ENCODE data around the gene IQCN.

The IQCN gene

DNA sequence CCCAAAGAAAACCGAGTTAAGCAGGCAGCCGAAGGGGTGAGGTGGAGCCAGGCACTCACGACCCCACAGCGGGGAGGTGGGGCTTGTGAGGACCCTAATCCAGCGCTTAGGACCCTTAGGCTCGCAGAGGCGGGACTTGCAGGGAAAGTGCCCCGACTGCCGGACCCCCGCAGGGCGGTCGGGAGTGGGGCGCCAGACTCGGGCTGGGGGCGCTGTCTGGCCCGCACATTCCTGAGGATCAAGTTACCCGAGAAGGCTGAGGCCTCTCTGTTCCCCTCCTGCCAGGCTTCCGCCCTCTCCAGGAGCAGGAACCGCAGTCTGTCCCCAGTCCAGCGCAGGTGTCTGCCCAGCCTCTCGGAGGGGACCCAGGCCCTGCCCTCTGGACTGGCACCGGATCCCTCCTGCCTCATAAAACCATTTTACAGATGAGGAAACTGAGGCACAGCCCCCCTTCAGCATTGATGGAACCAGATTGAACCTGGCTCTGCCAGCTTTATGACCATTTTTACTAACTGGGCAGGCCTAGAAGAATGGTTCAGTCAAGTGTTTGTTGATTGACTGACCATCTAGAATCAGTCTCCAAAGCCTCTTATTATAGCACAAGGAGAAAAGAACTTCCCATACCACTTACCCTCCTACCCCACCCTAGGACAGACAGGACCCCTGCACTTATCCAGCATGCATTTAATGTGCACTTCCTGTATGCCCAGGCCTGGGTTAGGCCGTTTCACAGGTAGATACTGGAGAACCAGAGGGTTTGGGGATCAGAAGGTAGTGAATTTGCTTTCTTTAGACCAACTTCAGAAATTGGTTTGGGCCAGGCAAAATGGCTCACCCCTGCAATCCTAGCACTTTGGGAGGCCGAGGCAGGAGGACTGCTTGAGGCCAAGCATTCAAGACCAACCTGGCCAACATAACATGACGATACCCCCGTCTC lies 13.9 kb upstream of the IQCN start:
- DNase-seq (ENCODE audit: low spot score): no peak

DNA sequence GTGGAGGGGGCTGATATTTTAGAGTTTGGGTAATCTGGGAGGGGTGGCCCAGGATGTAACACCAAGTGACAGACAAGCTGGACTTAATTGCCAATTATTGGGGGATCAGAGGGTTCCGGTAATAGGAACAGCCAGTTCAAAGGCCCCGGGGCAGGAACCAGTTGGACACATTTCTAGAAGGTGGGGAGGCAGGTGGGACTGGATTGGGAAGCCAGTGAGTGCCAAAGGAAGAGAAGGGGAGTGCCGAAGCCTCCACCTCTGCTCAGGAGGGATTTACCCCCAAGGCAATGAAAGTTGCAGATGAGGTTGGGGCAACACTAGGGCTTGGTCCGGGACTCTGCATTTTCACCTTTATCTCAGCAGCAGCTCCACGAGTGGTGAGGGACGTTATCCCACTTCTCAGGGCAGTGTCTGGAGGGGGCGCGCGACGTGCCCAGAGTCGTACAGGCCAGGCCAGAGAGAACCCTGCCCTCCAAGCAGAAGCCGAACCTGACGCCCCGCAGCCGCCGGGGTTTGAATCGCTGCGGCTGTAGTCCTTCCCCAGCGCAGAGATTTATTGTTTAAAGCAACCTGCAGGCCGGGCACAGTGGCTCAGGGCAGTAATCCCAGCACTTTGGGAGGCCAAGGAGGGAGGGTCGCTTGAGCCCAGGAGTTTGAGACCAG lies 12.9 kb upstream of the IQCN start:
- no peak for DNase-seq (ENCODE audit: low spot score)

DNA sequence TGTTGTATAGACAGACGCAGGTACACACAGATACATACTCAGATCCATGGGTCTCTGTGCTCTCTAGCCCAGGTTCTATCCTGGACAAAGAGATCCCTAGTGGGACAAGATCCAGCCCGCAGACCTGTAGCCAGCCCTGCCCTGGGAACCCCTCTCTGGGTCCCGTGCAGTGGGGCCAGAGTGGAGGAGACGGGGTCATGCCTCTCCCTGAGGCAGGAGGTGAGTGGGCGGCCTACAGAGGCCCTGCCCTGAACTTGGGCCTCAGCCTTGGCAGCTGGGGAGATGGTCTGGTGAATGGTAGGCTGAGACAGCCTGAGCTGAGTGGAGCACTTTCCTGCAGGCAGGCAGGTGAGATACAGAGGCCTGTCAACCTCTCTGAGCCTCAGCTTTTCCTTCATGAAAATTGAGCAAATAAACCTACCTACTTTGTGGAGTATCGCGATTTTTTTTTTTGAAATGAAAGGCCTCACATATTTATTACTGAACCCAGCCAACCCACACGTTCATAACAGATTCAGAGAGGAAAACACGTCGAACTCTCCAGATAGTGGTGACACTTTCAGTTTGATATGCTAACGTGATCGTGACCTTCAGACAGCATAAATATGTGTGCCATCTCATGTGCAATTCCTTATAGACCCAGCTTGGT lies 10.6 kb upstream of the IQCN start:
- DNase-seq (ENCODE audit: low spot score): no peak

DNA sequence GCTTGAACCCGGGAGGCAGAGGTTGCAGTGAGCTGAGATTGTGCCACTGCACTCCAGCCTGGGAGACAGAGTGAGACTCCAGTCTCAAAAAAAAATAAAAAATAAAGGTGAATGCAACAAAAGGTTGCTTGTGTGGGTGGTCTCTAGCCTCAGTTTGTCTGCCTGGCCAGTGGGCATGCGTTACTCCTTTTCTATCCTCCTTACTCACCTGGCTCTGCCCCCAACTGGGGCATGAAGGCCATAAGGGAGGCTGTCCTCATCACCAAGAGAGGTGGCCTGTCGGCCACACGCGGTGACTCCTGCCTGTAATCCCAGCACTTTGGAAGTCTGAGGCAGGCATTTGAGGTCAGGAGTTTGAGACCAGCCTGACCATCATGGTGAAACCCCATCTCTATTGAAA lies 9.1 kb upstream of the IQCN start:
- DNase-seq (ENCODE audit: low spot score): no peak

DNA sequence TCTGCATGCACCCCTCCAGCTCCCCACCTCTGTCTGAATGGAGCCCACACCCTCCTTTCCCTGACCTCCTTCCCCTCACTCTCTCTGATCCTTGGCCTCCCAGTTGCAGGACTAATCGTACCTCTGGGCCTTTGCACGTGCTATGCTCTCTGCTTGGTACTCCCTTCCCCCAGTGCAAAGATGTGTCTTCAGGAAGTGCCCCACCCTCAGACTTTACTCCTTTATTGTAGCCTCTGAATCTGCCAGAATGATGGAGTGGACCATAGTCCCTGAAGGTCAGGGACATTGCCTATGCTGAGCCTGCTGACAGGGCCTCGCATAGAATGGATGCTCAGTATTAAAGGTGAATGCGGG lies 8.5 kb upstream of the IQCN start:
- no peak for DNase-seq (ENCODE audit: low spot score)

DNA sequence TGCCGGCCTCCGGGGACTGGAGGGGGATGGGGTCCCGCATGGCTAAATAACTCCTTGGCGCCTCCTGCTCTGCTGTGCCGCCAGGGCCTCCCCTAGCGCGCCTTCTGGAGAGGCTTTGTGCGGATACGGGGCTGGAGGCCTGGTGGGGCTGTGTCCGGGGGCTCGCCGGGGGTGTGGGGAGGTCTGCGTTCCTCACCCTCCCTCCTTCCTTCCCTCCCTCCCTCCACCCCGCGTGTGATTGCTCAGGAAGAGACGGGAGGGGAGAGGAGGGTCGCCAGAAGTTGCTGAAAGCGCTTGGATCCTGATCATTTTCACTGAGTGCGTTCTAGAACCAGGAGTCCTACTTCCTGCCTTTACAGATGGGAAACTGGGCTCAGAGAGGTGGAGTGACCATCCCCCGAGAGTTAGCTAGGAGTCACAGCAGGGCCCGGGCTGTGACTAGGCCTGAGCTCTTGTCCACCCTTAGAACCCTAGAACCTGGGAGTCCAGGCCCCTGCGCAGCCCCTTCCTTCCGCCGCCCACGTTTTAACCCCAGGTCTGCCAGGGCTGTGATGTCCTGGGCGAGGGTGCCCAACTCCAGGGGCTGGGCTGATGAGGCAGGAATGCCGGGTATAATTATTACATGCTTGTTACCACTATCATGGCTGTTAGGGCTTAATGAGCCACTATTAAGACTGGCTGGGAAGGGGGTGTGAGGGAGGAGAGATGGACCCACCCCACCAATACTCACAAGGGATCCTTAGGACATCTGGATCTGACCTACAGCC lies 8.0 kb upstream of the IQCN start:
- no peak for DNase-seq (ENCODE audit: low spot score)

DNA sequence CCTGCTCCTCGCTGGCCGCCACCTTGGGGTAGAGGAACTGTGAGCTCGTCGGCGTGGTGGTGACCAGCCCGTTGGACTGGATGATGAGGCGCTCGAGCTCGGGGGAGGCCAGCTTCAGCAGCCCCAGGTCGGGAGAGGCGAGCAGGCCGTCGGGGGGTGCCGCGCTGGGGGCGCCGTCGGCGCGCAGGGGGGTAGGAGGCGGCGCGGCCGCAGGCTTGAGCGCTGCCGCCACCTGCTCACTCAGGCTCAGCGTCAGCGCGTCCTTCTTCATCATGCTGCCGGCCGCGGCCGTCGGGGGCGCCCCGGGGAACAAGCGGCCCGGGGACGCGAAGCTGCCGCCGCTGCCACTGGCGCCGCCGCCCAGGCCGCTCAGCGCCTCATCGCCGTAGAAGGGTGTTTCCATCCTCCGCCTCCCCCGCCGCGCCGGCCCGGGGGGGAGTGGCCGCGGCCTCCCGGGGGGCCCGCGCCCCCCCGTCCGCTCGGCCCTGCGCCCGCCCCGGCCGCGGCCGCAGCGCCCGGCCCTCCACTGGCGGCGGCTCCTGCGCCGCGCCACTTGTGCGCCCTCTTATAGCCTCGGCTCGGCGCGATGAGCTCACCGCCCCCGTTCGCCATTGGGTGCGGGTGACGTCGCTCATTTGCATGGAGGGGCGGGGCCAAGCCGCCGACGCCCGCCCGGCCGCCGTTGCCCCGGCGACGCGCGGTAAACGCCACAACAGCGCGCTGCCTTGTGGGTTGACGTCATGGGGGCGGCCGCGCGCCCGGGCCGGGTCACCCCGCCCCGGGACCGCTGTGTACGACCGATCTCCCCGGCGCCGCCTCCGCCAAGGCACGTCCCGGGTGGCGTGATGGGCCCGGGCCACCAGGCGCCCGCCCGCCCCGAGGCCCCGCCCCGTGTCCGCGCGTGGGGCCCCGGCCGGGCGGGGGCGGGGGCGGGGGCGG lies 7.1 kb upstream of the IQCN start, which contains the start of gene JUND:
JUND (minus strand) TSS at position 541 of the 939 bp plus-strand sequence; CDS start at position 403, 138 bp downstream.
- DNase-seq (ENCODE audit: low spot score): peak; percentile 96

DNA sequence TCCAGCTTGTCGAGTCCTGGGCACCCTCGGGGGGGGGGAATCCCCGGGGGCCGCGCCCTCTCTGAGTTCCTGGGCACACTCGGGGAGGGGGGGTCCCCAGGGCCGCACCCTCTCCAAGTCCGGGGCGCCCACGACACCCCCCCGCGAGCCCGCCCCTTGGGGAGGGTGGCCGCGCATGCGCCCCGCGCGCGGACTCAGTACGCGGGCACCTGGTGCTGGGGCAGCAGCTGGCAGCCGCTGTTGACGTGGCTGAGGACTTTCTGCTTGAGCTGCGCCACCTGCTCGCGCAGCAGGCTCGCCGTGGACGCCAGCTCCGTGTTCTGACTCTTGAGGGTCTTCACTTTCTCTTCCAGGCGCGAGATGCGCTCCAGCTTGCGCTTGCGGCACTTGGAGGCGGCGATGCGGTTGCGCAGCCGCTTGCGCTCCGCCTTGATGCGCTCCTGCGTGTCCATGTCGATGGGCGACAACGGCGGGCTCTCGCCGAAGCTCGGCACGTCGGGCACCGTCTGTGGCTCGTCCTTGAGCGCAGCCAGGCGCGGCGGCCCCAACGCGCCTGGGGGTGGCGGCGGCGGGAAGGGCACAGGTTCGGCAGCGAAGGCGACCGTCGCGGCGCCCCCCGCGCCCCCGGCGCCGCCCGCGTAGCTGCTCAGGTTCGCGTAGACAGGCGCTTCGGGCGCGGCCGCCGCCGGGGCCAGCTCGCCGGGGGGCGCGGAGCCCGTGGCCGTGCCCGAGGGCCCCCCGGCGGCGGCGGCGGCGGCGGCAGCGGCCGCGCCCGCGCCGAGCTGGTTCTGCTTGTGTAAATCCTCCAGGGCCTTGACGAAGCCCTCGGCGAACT lies 6.2 kb upstream of the IQCN start:
- DNase-seq (ENCODE audit: low spot score): peak; percentile 91

DNA sequence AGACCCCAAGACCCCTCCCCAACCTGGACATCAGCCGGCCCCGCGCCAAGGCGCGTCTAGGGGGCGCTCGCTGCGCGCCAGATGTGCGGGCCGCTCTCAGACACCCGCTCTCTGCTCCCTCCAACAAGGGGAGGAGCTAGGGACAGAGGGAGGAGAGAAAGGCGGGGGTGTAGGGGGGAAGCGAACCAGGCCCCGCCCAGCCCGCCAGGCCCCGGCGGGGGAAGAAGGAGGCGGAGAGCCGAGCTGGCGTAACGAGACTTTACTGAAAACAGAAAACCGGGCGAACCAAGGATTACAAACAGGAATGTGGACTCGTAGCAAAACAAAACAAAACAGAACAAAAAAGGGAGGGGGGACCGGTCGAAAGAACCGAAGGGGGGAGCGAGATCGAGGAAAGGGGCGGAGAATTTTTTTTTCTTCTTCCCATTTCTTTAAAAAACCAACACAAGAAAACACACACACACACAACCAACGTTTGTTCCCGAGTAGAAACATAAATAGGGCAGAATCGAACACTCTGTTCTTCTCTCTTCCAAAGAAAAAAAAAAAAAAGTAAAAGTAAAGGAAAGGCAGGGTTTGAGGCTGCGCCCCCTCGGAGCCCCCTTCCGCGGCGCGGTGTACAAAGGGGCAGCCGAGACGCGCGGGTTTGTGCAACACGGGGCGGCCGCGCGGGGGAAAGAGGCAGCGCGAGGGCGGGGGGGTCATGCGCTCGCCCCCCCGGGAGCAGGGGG lies 5.4 kb upstream of the IQCN start:
- DNase-seq (ENCODE audit: low spot score): peak; percentile 93

DNA sequence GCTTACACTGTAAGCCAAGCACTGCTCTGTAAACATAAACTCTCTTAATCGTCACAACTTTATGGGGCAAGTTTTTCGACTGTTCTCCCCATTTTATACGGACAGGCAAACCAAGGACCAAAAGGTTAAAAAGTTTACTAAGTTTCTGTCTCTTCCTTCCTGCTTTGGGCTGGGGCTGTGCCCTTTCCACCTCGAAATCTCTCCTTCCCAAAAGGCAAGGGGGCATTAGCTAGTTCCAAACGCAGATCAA lies 4.9 kb upstream of the IQCN start:
- no peak for DNase-seq (ENCODE audit: low spot score)

DNA sequence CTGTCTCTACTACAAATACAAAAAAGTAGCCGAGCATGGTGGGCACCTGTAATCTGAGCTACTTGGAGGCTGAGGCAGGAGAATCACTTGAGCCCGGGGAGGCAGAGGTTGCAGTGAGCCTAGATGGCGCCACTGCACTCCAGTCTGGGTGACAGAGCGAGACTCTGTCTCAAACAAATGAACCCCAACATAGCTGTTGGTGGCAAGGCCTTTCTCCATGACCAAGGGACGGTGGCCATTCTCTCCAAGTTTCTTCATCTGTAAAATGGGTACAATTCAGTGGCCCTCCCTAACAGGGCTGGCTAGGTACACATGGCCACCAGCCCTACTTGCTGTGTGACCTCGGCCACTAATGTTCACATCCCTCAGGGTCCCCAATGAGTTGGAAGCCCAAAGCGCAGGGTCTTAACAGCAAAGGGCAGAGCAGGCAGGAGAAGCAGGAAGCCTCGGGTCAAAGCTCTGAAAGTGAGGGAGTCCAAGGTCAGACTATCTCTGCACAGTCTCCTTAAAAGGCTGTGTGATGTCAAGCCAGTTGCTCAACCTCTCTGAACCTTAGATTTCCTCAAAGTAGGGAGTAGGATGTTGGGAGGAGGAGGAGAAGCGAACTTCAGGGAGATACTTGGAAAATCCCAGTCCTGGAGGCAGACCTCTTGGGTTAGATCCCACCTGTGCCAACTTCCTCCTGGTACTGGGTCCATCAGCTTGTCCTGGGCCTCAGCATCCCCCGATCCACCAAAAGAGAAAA lies 4.4 kb upstream of the IQCN start:
- no peak for DNase-seq (ENCODE audit: low spot score)

DNA sequence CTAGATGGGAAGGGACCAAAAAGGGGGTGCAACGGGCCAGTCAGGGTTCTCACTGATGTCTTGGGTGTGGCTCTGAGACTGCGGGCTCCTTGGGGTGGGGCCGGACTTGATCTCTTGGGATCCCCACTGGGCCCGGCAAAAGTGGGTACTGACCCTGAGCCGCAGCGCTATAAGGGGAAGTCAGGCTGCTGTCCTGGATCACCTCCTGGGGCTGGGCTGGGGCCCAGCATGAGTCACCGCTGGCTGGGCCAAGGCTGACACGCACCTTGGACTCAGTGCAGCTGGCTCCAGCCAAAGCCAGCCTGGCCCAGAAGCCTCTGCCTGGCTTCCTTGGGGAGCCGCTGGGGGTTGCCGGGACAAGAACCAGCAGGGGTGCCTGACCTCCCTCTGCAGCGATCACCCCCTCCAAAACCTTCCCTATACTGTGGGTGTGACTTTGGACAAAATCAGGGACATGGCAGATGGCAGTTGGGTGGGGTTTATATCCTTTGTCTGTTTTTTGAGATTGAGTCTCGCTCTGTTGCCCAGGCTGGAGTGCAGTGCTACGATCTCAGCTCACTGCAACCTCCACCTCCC lies 617 bp upstream of the IQCN start:
- no peak for DNase-seq (ENCODE audit: low spot score)

DNA sequence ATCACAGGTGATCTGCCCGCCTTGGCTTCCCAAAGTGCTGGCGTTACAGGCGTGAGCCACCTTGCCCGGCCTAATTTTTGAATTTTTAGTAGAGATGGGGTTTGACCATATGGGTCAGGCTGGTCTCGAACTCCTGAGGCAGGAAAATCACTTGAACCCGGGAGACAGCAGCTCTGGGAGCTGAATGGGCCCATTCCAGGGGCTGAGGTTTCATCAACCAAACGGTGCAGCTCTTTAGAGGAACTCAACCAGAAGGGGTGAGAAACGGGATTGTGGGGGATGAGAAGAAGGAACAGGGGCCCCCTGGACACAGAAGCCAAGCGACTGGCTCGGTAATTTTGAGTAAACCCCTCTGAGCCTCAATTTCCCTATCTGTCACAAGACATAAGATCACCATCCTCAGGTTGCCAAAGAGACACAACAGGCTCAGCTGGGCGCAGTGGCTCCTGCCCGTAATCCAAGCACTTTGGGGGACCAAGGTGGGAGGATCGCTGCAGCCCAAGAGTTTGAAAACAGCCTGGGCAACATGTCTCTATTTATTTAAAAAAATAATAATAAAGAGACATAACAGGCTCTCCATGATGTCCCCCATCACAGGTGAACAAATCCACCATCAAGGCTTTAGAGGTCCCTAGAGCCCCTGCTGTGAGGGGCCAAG lies 562 bp downstream of the IQCN start:
- no peak for DNase-seq (ENCODE audit: low spot score)

DNA sequence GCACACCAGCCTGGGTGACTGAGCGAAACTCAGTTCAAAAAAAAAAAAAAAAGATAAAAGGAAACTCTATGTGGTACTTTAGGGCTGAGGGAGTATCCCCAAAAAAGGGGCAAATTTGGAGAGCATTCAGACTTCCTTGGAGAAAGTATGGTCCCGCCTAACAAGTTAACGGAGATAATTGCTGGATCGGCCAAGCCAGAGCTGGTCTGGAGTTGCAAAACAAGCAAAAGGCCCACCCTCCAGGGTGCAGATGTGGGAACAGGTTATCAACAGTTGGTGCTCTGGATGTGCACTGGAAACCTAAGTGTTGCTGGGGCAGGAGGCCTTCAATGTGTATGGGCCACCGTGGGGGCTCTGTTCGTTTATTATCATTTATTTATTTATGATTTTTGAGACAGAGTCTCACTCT lies 2.8 kb downstream of the IQCN start:
- DNase-seq (ENCODE audit: low spot score): no peak

DNA sequence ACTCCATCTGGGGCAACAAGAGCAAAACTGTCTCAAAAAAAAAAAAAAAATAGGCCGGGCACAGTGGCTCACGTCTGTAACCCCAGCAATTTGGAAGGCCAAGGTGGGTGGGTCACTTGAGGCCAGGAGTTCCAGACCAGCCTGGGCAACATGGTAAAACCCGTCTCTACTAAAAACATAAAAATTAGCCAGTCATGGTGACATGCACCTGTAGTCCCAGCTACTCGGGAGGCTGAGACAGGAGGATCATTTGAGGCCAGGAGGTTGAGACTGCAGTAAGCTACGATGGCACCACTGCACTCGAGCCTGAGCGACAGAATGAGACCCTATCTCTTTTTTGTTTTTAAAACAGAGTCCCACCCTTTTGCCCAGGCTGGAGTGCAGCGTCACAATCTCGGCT lies 3.9 kb downstream of the IQCN start:
- DNase-seq (ENCODE audit: low spot score): no peak

DNA sequence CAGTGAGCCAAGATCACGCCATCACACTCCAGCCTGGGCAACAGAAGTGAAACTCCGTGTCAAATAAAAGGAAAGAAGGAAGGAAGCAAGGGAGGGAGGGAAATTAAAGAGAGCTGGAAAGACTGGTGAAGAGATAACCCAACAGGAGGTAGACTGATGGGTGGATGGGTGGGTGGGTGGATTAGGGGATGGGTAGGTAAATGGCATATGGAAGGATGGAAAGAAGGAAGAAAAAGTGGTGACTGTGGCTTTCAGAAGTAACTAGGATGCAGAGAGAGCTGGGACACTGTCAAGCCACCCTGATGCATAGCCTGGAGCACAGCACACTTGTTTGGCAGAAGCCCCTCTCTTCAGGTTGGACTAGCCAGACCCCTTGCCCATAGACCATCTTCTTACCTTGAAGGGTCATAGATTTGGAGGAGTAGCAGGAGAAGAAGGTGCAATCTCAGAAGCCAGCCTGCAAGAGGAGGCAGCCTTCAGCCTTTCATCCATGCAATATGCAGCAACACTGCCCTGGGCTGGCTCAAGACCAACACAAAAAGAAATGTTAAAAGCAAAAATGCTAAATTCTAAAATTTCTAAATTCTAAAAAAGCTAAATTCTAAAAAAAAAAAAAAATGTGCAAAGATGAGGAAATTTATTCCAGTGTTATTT lies 5.1 kb downstream of the IQCN start:
- DNase-seq (ENCODE audit: low spot score): no peak

All from germinal center (tissue), 1 donor.